GM18858 (cell line): ENCODE measurements around the gene LRRC27.
"Not testable (repeated sequence)": the region's sequence is repeated elsewhere in the genome, so short reads cannot be mapped to it uniquely, and the experiment has no call there.

Source experiments
- ATAC-seq: cut with Tn5 transposase; IDR thresholded peaks from one replicate; pipeline ENCODE4 v1.9.1; 2021; ENCODE audit not compliant: unreplicated experiment

Gene LRRC27

DNA sequence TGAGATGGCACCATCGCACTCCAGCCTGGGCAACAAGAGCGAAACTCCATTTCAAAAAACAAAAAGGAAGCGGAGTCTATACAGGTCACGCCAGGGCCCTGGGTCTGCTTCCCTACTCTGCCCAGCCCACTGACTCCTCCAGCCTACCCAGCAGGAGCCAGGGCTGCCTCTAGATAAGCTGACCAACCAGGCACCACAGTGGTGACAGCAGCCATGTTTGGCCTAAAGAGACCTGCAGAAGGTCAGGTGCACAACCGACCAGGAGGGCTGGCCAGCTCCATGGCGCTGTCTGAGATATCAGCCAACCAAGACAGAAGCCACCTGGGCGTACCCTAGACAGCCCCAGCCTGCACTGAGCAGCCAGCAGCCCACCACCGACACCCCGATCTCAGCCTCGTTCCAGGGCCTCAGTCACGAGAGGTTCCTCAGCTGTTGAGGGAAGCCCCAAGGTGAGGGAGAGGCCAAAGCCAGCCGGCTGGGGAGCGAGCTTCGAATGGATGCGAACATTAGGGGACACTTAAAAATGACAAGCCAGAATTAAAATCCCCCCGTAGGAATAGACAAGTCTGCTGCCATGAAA lies 40.6 kb downstream of the LRRC27 start:
- ATAC-seq, result no peak

- no peak for ATAC-seq
These were observed 41.4 kb downstream of the LRRC27 start for GRCh38 chr10:132373241-132373955.

- ATAC-seq, result no peak
These were observed 42.2 kb downstream of the LRRC27 start for GRCh38 chr10:132374176-132374575.

- no peak for ATAC-seq
These were observed 42.6 kb downstream of the LRRC27 start for GRCh38 chr10:132374612-132375011.

- ATAC-seq, result no peak
These were observed 43.3 kb downstream of the LRRC27 start for GRCh38 chr10:132375116-132375794.

DNA sequence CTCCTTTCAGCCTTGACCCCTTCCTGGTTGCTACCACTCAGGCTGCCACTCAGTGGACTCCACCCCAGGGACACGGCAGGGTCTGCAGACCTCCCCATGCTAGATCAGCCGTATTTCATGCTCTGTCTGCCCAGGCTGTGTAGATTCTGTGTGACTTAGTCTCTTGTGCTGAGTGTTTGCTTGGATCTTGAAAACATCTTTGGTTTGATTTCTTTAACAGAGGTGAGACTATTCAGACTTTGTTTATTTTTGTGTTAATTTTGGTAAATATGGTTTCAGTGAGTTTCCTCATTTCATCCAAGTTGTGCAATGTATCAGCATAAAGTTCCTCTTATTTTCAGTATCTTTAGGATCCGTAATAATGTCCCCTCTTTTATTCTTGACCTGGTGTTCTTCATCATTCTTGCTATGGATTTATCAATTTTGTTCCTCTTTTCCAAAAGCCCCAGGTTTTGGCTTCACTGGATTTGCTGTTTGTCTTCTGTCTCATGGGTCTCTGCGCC lies 43.9 kb downstream of the LRRC27 start:
- no peak for ATAC-seq

GRCh38 chr10:132376394-132376851 lies 44.4 kb downstream of the LRRC27 start:
- no peak for ATAC-seq

GRCh38 chr10:132377326-132377725 lies 45.3 kb downstream of the LRRC27 start:
- no peak for ATAC-seq

GRCh38 chr10:132379026-132379425 lies 47.0 kb downstream of the LRRC27 start:
- ATAC-seq, result not testable (repeated sequence)

GRCh38 chr10:132380986-132381385 lies 49.0 kb downstream of the LRRC27 start:
- not testable (repeated sequence) for ATAC-seq

- ATAC-seq, result no peak
These were observed 49.7 kb downstream of the LRRC27 start for GRCh38 chr10:132381741-132382140.

GRCh38 chr10:132382231-132382922 lies 50.4 kb downstream of the LRRC27 start:
- no peak for ATAC-seq

DNA sequence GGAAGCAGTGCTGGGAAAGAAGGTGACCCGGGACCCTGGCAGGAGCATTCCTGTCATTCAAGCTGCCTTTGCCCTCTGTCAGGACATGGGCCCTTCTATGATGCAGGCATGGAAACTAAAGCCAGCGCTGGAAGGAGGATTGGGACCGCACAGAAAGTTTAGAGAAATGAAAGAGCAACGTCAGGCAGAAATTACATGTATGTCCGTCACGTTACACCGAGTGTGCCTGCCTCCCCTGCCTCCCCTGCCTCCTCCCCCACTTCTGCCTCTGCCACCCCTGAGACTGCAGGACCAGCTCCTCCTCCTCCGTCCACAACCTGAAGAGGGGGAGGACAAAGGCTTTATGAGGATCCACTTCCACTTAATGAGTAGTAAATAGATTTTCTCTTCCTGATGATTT lies 51.1 kb downstream of the LRRC27 start:
- ATAC-seq, result no peak

DNA sequence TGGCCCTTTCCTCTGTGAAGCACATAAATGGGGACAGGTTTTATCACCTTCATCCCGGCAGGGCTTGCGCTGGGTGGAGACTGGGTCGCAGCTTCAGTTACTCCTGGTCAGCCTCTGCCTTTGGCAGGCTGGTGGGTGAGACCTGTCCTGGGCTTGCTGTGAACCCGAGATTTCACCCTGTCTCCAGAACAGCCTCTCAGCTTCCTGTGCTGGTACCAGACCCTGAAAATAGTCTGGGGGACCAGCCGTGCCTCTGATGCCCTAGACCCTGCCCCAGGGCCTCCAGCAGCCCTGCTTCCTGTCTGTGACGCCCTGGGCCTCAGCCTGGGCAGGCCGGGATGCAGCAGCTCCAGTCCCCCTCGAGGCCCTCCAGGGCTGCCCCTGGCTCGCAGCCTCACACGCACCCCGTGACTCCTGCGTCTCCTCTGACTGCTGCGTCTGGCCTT lies 51.8 kb downstream of the LRRC27 start:
- ATAC-seq, result no peak

DNA sequence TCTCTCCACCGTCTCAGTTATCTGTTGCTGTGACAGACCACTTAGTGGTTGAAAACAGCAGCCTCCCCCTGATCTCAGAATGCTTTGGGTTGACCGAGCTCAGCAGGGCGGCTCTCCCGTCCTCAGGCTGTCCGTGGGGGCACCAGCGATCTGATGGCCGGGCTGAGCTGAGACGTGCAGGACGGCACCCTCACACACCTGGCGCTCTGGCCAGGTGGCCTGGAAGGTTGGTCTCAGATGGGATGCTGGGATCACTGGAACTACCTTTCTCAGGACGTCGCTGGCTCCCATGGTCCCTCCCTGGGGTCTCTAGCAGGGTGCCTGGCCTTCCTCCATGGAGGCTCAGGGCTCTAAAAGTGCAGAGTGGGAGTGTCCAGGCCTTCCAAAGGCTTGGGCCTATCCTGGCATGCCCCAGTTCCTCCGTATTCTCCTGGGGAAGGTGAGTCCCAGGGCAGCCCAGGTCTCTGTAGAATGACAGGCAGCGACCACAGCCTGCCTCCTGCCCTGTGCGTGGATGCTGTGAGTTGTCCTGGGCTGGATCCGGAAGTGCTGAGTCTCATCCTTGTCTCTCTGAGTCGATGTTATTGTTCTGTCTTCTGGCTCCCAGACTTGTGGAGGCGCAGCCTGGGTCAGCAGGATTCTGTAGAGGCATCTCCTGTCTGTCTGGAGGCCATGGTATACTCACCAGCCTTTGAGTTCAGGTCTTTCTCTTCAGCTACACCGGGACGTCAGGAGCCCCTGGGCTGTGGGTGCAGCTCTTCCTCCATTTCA lies 52.8 kb downstream of the LRRC27 start:
- ATAC-seq, result no peak

DNA sequence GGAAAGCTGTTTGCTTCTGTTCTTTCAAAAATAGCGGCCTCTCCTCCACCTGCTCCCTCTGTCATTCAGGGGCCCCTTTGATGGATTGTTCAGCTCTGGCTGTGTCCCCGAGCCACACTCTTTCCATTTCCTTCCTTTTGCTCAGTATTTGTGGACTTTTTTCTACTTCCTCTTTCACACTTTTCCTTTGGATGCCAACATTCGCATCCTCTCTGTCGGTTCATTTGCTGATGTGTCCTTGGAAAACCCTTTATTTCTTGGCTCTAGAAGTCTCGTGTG lies 53.3 kb downstream of the LRRC27 start:
- ATAC-seq, result no peak

DNA sequence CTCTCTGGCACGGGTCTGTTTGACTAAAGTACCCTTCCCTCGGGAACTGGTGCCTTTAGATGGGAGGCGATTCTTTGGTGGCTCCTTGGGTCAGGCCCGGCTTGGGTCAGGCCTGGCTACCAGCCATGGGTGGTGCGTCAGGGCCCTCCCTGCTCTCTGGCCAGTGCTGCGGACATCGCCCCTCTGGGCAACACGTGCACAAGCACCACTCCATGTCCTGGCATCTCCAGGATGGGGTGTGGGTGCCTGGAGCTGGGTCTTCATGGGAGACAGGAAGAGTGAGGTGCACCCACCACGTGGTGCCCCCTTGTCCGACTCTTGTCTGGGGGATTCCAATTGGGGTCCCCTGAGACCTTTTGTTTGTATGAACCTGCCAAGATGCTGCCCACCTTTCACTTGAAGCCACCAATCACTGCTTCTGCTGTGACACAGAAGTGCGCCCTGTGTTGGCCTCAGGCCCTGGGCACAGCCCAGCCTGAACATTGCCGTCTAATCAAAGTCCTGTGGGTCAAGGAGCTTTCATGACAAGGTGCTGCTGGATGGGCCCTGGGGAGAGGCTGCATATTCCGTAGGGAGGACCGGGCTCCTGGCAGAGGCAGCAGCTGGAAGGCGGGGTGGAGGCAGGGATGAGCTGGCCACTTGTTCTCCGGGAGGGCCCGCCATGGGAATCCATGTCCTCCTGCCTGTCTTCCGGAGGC lies 53.9 kb downstream of the LRRC27 start:
- ATAC-seq, result no peak

DNA sequence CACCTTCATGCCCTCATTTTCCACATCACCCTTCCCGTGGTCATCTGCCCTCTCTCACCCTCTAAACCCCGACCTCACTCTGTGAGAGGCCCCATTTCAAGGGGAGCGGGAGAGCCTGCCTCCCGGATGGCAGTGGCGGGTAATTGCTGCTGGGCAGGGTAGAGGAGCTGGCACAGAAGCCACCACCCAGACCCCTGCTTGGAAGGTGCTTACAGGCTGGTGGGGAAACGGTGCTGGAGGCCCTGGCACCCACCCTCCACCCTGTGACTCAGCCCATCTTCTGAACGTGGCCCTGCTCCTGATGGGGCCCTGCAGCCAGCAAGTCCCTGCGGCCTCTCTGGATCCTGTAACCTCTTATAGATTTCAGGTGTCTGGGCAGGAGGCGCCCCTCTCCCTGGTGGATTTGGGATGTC lies 54.4 kb downstream of the LRRC27 start:
- ATAC-seq, result no peak

DNA sequence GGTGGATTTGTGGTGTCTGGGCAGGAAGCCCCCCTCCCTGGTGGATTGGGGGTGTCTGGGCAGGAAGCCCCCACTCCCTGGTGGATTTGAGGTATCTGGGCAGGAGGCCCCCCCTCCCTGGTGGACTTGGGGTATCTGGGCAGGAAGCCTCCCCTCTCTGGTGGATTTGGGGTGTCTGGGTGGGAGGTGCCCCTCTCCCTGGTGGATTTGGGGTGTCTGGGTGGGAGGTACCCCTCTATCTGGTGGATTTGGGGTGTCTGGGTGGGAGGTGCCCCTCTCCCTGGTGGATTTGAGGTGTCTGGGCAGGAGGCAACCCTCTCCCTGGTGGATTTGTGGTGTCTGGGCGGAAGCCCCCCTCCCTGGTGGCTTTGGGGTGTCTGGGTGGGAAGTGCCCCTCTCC lies 54.9 kb downstream of the LRRC27 start:
- not testable (repeated sequence) for ATAC-seq

DNA sequence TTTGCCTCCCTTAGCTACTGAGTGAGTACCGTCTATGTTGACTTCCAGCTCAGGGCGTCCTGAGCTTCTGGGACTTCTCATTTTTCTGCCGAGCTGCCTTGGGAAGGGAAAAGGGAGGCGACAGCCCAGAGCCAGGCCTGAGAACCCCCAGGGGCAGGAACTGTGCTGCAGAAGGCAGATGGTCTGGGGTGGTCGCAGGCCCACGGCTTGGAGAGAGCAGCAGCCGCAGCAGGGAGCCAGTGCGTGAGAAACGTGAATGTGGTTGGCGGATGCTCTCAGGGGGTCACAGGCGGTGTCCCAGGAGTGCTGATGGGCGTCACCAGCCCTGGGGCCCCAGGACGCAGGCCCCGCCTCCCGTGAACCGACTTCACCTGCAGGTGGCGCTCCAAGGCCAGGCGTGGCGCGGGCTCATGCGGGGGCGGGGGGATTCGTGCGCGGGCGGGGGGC lies 55.8 kb downstream of the LRRC27 start:
- ATAC-seq, result no peak
